HG02840 (cell line): ENCODE measurements around the gene ELFN2.

Experiments used
- ATAC-seq: cut with Tn5 transposase; IDR thresholded peaks from one replicate; pipeline ENCODE4 v1.9.1; 2021; ENCODE audit warnings: mild to moderate bottlenecking, moderate library complexity, moderate number of reproducible peaks; ENCODE audit not compliant: unreplicated experiment, low FRiP score

The ELFN2 gene

DNA sequence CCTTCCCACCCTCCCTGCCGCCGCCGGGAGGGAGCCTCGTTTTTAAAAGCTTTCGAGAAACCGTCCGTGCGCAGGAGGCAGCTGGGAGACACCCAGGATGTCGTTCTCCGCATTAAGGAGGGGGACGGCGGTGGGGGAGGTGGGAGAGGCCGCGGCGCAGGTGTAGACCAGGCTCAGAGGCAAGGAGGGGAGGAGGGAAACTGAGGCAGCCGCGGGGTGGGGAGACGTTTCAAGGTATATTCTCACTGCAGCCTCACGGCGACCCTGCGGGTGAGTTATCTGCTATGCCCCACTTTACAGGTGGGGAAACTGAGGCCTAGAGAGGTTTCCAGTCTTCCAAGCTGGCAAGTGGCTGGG is 102.3 kb downstream of the ELFN2 start:
- no peak for ATAC-seq

DNA sequence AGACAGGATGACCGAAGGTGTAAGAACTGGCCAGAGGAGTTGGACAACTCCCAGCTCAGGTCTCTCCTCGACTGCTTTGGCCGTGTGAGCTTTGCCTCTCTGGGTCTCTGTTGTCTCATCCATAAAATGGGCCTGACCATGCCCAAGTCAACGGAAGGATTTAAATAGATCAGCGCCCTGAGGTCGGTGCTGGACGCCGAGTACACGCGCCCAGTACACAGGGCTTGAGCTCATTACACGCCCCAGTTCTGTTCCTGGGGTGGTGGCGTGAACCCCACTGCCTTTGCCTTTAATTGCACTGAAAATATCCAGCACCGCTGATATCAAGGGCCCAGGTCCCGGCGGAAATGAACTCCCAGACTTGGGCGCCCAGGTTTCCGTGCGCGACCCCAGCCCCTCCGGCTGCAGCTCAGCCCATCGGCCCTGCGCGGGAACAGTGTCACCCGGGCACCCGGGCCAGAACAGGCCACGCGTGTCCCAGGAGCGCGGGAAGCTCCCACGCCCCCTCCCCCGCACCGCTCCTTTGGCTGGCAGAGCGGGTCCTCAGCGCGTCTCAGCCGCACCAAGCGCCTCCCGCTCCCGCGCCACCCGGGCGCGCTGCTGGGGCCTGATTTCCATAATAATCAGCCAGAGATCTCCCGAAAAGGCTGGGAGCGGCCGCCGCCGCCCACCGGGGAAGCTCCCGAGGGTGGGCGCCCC is 102.8 kb downstream of the ELFN2 start:
- no peak for ATAC-seq

DNA sequence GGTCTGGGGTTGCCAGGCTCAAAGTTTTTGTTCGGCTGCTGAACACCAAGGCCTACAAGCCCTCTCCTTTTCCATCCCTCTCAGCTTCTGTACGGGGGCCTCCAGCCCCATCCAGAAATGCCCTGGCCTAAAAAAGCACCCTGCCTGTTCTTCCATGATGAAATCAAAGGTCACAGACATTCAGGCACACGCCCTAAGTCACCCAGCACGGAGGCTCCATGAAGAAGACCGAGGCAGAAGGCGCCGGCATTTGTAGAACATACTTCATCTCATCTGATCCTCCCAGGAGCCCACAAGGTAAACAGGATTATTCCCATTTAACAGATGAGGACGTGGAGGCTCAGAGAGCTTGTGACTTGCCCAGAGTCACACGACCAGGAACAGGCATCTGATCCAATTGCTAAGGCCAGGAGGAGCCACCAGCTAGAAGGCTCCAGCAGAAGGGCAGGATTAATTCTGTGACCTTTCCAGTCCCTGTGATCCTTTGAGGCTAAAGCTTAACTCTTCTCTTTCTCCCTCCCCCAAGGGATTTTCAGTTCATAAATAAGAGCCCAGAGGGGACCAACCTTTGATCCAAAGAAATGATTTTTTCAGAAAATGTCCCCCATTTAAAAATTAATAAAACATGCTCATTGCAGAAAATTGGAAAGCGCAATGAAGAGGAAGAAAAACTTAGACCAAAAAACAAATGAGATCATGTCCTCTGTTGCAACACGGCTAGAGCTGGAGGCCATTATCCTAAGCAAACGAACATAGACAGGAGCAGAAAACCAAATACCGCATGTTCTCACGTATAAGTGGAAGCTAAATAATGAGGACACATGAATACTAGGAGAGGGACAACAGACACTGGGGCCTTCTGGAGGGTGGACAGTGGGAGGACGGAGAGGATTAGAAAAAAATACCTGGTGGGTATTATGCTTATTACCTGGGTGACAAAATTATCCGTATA is 106.3 kb downstream of the ELFN2 start:
- no peak for ATAC-seq

DNA sequence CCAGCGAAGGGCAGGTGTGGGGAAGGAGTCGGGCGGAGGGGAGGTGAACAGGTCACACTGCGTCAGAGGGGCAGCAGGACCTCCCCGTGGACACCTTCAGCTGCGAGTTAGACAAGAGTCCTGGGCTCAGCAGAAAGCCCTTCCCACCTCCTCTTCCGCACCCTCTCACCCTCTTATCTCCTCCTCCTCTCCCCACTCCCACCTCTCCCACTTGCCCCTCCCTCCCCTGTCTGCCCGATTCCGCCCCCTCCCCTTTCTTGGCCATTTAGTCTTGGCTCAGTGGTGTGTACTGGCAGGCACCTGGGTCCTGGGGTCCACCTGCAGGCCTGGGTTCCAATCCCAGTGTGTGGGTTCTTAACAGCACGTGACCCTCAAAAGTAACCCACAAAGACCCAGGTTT is 107.8 kb downstream of the ELFN2 start:
- no peak for ATAC-seq

DNA sequence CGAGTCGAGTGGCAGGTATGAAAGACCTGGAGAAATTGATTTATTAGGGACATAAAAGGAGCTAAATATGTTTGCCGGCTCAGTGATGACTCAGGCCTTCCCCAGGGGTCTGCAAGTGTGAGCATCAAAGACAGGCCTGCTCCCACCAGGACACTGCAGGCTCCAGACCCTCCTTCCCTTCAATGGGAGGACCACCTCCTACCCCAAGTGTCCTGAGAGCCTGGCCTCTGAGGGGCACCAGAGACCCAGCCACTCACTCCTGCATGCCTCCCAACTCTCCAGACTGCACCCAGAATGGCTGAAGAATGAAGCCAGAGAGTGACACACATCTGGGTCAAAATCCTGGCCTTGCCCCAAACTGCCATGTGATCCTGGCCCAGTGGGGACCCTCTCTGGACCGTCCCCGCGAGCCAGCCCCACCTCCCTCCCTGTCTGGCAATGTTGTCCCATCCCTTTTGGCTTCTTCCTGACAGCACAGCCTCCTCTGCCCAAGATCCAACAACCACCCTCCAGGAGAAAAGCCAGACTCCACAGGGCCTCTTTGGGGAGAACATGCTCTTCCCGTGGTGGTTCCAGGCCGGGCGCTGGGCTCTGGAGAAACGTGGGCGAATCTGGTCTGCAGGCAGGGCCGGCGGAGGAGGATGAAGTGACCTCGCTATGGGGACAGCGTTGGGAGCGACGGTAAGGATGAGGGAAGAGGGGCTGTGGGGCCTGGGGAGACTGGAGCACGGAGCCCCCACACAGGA is 108.7 kb downstream of the ELFN2 start:
- no peak for ATAC-seq
